HUDEP-2 (cell line): ENCODE measurements around the gene ONECUT2.
"Not testable (repeated sequence)": the region's sequence is repeated elsewhere in the genome, so short reads cannot be mapped to it uniquely, and the experiment has no call there.

Source experiments
- DNase-seq, 76 experiments: peaks; one replicate each; lab custom pipeline; 2025; ENCODE audit not compliant: unreplicated experiment in 76 of 76; lab: John Stamatoyannopoulos, UW

Gene ONECUT2

DNA sequence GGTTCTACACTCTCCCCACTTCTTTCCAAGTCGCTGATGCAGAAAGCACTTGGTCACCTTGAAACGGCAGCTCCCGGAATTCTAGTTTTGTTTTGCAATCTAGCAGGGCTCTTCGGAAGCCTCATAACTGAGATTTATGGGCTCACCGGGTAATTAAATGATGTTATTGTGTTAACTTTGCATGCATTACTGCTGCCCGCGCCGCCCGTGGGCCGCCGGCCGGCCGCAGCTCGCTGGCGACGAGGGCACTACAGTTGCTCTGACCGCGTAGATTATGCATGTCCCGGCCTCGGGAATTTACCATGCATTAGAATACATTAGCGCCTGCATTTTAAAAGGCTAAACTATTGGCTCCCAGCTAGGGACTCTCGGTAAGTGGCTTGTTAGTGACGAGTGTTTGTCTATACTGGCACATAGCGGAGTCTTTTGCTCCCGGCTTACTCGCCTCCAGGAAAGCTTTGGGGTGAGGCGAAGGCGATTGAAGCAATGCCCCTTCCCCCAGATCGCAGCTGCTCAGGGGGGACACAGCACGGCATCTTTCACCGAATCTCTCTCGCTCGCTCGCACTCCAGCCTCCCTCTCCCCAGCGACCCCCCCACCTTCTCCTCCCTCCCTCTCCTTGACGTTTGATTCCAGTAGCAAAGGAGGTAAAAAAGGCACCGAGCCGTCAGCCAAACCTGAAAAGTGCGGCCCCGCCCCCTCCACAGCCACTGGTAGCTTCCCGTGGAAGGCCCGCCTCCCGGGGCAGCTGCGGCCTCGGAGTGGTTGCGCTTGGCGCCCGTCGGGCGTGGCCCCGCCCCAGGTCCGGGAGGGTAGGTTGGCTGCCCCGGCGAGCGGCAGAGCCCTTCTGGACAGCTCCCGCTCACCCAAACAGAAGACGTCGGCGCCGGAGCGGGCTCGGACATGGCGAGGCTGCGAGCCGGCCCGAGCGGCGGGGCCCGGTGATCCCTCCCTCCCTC is at the start of gene ONECUT2:
Gene ONECUT2, plus strand, starts transcription at position 839 of the 959 bp plus-strand sequence. CDS start 343 bp downstream, outside the sequence.
- DNase-seq, result peak in 71 of 76 experiments; percentile 34 to 97 (median 88)

DNA sequence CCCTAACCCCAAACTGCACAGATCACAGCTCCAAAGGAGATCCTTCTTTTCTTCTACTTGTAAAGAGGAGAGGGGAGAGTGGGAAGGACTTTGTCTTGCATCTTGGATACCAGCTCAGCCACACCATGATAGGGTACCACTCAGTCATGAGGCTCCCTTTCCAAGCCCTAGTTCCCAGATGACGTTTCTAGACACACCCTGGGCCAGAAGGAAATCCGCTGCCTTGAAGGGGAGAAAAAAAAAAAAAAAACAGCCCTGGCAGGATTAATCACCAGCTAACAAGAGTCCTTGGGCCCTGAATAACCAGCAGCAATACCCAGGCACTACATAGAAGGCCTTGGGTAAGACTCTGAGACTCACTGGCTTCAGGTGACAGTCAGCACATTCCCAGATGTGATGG is 45.9 kb upstream of the ONECUT2 start:
- no peak for DNase-seq

DNA sequence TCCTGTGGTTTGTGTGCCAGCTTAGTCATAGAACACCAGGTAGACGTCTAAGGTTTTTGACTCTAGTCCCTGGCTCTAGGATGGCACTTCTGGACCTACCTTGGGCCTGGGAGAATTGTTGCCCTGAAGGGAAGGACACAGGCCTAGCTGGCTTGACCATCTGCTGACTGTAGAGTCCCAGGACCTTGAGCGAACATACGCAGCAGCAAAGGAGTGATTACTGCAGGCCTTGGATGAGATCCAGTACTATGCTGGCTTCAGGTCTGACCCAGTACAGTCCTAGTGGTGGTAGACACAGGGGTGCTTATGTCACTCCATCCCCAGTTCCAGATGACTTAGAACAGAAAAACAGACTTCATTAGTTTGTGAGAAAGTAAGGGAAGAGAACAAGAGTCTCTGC is 45.1 kb upstream of the ONECUT2 start:
- no peak for DNase-seq

DNA sequence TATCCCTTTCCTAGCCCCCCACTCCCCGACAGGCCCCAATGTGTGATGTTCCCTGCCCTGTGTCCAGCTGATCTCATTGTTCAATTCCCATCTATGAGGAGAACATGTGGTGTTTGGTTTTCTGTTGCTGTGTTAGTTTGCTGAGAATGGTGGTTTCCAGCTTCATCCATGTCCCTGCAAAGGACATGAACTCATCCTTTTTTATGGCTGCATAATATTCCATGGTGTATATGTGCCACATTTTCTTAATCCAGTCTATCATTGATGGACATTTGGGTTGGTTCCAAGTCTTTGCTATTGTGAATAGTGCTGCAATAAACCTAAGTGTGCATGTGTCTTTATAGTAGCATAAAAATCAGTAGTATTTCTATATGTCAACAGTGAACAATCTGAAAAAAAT is 40.4 kb upstream of the ONECUT2 start:
- DNase-seq, result not testable (repeated sequence)

DNA sequence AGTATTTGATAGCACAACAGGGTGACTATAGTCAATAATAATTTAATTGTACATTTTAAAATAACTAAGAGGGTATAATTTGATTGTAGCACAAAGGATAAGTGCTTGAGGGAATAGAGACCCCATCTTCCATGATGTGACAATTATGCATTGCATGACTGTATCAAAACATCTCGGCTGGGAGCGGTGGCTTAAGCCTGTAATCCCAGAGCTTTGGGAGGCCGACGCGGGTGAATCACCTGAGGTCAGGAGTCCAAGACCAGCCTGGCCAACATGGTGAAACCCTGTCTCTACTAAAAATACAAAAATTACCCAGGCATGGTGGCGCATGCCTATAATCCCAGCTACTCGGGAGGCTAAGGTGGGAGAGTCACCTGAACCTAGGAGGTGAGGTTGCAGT is 38.3 kb upstream of the ONECUT2 start:
- not testable (repeated sequence) for DNase-seq

DNA sequence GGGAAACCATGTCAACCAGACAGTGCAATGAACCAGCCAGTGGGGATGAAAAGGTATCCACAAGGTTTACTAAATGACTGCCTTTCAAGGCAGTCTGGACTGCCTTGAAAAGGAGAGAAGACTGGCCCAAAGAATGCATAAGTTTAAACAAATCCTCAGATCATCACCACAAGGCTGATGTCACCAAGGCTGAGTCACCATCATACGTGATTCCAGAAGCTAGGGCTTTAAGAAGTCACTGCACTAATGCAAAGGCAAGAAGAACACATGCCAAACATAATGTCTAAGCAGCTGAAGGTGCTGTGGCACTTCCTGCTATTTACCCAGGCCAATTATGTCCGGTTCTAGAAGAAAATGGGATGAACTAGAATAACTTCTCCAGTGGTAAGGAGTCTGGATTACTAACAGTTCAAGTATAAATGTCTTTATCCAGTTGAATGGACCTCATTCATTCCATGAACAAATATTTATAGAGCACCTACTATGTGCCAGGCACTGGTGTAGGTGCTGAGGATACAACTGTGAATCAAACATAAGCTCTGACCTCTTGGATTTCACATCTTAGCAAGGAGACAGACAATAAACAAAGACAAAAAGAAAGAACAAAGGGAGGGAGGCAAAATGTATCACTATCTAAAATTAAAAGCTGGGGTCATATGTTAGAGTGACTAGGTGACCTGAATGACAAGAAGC is 37.6 kb upstream of the ONECUT2 start:
- DNase-seq, result no peak

DNA sequence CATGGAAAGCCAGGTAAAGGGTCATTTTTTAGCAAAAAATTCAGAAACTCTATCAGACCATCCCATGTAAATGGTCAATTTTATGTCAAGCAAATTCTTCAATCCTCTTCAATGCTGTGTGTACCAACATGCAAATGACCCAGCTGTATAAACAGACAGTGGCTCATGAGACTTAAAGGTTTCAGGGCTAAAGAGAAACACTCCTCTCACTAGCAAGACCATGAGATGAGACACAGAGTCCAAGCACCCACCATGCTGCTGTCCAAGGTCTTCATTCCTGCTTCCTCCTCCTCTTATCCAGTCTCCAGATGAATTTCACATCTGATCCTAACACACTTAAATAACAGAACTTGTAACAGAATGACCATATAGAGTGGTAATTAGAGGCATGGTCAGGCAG is 30.8 kb upstream of the ONECUT2 start:
- no peak for DNase-seq

DNA sequence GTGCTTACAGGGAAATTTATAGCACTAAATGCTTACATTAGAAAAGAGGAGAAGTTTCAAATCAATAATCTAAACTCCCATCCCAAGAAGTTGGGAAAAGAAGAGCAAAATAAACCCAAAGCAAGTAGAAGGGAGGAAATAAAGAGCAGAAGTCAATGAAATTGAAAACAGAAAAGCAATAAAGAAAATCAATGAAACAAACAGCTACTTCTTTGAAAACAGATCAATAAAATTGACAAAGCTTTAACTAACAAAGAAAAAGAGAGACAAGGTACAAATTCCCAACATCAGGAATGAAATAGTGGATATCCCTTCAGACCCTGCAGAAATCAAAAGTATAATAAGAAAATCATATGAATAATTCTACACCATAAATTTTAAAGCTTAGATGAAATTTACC is 25.5 kb upstream of the ONECUT2 start:
- DNase-seq, result no peak

DNA sequence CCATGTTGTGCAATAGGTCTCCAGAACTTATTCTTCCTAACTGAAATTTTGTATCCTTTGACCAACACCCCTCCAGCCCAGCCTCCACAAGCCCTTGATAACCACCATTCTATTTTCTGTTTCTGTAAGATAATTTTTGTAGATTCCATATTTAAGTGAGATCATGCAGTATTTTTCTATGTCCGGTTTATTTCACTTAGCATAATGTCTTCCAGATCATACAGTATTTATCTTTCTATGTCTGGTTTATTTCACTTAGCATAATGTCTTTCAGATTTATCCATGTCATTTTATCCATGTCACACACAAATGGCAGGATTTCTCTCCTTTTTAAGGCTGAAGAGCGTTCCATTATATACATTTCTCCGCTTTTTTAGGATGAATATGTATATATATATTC is 24.4 kb upstream of the ONECUT2 start:
- no peak for DNase-seq

DNA sequence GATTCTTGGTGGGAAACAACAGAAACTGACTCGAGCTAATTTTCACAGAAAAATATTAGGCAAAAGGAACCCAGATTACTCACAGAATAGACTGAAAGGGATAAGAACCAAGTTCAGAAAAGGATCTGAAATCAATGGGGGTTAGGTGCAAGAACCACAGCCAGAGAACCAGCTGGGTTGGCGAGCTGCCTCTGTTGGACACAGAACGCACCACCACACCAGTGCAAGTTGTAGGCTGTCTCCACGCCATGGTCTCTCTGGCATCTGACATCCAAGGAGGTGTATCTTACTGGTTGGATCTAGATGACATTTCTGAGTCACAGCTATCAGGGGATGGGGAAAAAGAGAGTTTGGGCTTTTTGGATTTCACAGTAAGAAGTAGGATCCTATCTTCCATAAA is 18.6 kb upstream of the ONECUT2 start:
- no peak for DNase-seq

DNA sequence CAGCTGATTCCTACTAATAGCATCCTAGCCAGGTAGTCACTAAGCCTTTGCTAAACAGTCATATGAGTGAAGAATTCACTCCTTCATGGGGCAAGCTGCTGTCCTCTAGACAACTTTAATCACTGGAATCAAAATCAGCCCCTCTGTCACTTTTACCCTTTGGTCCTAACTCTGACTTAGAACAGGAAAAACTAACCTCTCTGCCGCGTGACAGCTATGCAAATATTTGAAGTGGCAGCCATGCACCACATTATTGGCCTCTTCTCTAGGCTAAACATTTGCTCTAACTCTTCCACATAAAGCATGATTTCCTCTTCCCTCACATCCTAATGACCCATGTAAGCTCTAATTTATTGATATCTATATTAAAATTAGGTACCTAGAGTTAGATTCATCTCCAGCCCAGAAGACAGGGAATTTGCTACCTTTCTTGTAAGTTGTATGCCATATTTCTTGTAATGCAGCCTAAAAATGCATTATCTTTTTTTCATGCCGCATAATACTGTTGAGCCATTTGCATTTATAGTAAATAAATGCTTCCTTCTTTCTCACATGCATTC is 12.8 kb upstream of the ONECUT2 start:
- DNase-seq, result no peak

DNA sequence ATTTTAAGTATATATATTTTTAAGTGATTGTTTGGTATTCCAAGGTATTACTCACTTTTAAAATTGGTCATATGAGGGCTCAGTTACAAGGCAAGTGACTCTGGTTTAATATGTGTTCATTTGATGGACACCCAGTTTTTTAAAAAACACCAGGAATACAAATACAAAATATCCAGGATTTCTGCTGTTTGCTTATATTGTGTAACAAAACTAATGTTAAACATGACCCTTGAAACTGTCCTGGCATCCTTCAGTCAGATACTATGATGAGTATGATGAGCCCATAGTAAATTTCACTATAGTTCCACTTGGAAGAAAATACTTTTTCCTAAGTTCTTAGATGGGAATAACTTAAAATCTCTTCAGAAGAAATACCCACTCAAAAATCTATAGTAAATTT is 11.4 kb upstream of the ONECUT2 start:
- no peak for DNase-seq

DNA sequence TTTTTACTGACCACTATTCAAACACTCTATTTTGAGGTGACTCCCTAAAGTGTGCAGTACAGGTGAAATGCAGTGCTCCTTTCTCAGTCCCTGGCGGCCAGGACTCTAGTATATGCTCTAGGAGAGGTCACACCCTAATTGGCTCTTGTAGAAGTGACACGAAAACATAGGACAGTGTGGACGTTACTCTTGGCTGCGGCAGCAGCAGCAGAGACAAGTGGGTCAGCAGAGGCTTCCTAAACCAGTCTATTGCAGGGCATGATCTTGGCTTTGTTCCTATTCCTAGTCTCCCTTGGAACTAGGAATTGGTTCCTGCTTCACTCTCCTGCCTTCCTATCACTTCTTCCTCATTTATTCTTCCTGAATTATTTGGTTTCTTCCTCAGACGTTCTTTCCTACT is 10.1 kb upstream of the ONECUT2 start:
- no peak for DNase-seq

DNA sequence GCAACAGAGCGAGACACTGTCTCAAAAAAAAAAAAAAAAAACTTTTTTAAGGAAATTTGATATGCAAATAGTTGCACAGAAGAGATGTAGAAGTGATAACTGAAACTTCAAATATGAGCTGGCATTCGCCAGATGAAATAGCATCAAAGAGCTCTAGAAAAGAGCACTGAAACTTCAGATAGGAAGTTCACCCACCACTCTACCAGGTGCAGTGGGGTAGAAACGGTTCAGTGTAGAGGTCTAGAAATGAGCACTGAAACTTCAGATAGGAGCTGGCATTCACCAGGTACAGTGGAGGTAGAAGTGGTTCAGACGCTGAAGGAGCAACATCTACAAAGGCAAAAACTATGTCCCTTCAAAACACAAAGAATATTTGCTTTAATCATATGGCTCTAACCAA is 9.0 kb upstream of the ONECUT2 start:
- DNase-seq, result no peak

DNA sequence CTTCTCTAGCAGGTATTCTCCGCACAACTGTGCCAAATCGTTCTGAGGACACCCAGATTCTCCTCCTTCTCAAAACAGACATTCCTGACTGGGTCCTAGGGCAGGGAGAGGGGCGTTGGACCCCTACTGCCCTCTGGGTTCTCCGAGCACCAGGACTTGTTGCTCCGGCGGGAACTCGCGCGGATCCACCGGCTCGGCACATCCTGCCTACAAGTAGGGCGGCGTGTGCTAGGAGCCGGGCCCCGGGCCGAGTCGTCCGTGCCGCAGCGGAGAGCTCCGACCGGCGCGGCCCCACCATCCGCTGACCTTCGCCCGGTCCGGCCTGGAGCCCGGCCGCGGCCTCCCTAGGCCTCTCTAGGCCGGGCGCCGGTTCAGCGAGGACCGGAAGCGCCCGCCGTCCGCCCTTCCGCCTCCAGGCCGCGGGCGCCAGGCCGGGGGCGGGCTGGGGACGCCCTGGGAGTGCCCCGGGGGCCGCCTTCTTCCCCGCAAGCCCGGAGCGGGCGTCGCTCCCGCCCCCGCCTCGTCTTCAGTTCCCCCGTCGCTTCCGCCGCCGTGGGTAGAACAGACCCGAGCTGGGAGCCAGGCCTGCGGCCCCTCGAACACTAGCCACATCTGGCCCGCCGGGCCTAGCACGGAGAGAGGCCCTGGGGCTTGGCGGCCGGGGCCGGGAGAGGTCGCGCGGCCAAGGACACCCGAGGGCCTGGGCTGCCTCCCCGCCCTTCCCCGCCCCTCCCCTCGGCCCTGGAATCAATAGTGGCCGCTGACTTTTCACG is 7.6 kb upstream of the ONECUT2 start:
- DNase-seq, result no peak

DNA sequence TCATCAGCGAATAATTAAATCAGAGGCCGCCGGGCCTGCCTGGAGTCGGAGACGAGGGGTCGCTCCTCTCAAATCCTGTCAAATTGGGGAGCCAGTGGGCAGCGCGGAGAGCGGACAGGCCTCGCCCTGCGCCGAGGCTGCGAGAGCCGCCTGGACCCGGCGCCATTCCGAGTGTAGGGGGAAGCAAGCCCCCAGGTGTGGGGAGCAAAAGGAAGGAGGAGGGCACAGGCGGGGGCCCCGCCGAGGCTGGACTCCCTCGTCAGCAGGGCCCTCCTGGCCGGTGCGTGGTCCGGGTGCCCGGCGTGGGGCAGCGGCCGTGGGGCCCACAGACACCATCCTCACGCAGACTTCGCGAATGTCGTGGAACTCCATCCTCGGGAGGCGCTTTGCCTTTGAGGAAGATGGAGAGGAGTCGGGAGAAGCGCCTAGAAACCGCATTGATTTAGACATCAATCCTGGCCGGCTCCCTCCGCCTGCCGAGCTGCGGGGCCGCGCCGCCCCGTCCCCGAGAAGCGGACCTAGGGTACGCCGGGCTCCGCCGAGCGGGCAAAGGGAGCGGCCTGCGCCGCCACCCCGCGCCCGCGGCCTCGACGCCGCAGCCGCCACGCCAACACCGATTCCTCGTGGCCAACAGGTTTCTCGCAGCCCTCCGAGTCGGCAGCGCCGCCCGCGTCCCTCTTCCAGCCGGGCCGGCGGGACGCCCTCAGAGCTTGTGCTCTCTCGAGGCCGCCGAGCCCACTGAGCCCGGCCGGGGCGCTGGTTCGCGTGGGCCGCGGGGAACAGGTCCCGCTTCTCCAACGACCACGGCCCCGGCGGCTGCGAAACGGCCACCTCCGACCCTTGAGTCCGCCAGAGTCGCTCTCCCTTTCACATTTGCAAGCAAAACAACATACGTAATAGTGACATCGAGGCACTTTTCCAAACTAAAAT is 6.7 kb upstream of the ONECUT2 start:
- DNase-seq, result no peak

DNA sequence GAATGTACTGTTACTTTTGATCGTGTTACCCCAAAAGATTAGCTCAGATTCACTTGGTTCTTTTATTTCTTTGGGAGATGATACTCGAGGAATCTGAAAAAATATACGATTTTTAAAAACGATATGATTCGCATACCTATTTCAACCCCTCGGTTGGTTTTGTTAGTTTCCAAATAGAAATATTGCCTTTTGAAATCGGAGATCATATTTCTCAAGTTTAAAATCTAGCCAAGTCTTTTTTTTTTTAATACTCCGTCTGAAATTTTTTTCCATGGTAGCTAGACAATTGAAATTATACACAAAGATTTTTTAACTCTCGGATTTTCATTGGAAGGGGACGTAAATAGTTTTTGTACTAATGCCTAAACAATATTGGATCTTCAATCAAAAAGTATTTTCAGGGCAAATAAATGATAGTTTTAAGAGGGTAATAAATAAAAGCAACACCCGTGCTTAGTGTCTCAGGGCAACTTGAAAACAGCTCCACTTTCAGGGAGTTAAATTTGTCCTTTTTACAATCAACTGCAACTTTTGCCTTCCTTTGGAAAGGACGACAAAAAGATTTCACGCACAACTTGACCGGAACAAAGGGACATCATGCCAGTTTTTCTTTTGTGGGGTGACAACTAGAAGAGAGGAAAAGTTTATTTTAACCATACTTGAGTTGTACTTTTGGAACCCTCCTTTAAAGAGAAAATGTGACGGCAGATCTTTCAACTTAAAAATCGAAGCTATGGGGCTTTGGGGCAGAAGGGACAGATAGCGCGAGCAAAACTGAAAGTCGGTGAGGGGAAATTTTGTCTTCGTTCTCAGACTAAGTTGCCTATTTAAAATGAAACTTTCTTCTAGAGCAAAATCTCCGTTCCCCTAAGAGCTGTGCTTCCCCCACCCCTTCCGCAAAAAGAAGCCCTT is 5.8 kb upstream of the ONECUT2 start:
- no peak for DNase-seq

DNA sequence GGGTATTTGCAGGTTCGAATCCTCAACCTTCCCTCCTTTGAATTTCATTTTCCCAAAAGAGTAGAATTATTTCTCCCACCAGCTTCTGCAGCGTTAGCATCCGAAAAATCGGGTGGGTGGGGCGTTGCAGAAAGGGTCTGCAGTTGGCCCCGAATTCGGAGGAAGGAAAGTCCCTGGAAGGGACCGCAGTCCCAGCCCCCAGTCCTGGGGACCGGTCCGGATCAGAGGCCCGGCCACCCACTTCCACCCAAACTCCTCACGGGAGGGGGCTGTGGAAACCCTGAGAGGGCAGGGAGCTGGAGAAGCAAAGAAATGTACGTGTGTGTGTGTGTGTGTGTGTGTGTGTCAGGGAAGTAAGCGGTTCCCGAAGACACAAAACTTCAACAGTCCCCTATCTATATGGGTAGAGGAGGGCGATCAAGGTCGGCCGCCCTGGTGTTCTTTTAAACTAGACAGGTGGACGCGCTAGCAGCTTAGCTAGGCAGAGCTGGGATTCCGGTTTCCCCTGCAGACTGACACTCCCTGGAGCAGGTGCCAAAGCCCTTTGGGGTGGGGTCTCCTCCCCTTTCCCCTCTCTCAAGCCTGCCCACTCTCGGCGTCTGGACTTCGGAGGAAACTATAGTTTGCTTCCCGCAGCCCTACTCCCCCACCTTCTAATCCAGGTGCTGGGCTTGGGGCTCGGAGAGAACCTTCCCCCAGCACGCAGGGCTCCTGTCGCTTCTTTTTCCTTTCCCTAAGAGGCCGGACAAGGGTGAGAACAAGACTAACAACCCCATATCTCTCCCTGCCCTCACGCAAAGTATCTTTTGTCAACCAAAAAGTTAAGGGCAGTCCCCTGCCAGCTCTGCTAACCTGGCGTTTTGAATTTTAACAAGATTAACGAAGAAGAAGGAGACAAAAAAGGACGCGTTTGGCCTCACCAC is 4.8 kb upstream of the ONECUT2 start:
- DNase-seq, result peak in 1 of 76 experiments; percentile 11
